ENCODE measurements around the gene RNU5D-1. TPM values are rescaled to one million over a fixed set of nuclear protein-coding genes. Genes with fewer than 3 reads are reported as not detected.

RNU5D-1 gene
- total and polyA plus RNA-seq, 2 of the 13 experiments (the other 11 are each of a cell fraction or from before 2014, with no cell fraction given) = 165 TPM; not detected in 1

GRCh38 chr1:44721485-44722361, 9.2 kb downstream of the RNU5D-1 start (continued):
- TF ChIP-seq ELF3 (CRISPR knock-in tag; IDR thresholded peaks at IDR 0.05) (peak; percentile 34; the same call in 1 of the 2 replicates), ZNF260 (CRISPR knock-in tag; IDR thresholded peaks at IDR 0.05; ENCODE audit: borderline replicate concordance, low read depth) (no peak), ZNF12 (CRISPR knock-in tag; IDR thresholded peaks at IDR 0.05) (peak; percentile 87; the same call in 1 of the 2 replicates), CHD2 (IDR thresholded peaks at IDR 0.05; ENCODE audit: low read depth, low read length) (no peak), TP53 (CRISPR knock-in tag; conservative IDR thresholded peaks at IDR 0.05) (no peak; the same call in 1 of the 2 replicates), ZNF737 (CRISPR knock-in tag; IDR thresholded peaks at IDR 0.05; ENCODE audit: borderline replicate concordance) (no peak), ARID2 (CRISPR knock-in tag; IDR thresholded peaks at IDR 0.05; ENCODE audit: borderline replicate concordance) (no peak), ZNF777 (CRISPR knock-in tag; IDR thresholded peaks at IDR 0.05) (no peak), ESRRA (CRISPR knock-in tag; IDR thresholded peaks at IDR 0.05; ENCODE audit: low read depth) (0 out of 2 replicates have a peak, but pooled peaks have one; percentile 36), ZNF263 (CRISPR knock-in tag; IDR thresholded peaks at IDR 0.05) (no peak), HOXA7 (CRISPR knock-in tag; IDR thresholded peaks at IDR 0.05) (no peak), HES4 (CRISPR knock-in tag; IDR thresholded peaks at IDR 0.05; ENCODE audit: borderline replicate concordance) (no peak), TMF1 (CRISPR knock-in tag; IDR thresholded peaks at IDR 0.05; ENCODE audit: low read depth) (peak; percentile 80; the same call in 1 of the 2 replicates), PCBP1 (IDR thresholded peaks at IDR 0.05; ENCODE audit: borderline replicate concordance, low read depth, low read length) (no peak), YY1 (IDR thresholded peaks at IDR 0.05; ENCODE audit: insufficient read depth, insufficient replicate concordance, low read depth, low read length) (peak; percentile 76), RBM22 (optimal IDR thresholded peaks at IDR 0.05; ENCODE audit: low read length) (peak; percentile 98), ZNF609 (CRISPR knock-in tag; IDR thresholded peaks at IDR 0.05; ENCODE audit: borderline replicate concordance) (peak; percentile 76), ARNTL (CRISPR knock-in tag; IDR thresholded peaks at IDR 0.05) (no peak), ARNT (IDR thresholded peaks at IDR 0.05) (no peak), SRSF9 (IDR thresholded peaks at IDR 0.05; ENCODE audit: borderline replicate concordance, insufficient read depth, low read depth, low read length, poor library complexity, severe bottlenecking) (no peak)
- TF ChIP-seq, protein P1, sequence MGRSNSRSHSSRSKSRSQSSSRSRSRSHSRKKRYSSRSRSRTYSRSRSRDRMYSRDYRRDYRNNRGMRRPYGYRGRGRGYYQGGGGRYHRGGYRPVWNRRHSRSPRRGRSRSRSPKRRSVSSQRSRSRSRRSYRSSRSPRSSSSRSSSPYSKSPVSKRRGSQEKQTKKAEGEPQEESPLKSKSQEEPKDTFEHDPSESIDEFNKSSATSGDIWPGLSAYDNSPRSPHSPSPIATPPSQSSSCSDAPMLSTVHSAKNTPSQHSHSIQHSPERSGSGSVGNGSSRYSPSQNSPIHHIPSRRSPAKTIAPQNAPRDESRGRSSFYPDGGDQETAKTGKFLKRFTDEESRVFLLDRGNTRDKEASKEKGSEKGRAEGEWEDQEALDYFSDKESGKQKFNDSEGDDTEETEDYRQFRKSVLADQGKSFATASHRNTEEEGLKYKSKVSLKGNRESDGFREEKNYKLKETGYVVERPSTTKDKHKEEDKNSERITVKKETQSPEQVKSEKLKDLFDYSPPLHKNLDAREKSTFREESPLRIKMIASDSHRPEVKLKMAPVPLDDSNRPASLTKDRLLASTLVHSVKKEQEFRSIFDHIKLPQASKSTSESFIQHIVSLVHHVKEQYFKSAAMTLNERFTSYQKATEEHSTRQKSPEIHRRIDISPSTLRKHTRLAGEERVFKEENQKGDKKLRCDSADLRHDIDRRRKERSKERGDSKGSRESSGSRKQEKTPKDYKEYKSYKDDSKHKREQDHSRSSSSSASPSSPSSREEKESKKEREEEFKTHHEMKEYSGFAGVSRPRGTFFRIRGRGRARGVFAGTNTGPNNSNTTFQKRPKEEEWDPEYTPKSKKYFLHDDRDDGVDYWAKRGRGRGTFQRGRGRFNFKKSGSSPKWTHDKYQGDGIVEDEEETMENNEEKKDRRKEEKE (IDR thresholded peaks at IDR 0.05) = no peak

All from HepG2 (cell line).